Measurements from ENCODE around the gene ASIC2. TPM values are rescaled to one million over a fixed set of nuclear protein-coding genes. Genes with fewer than 3 reads are reported as not detected.

ASIC2 gene
- total RNA-seq, 1 experiment from 2014 or later, result 0.74 TPM

DNA sequence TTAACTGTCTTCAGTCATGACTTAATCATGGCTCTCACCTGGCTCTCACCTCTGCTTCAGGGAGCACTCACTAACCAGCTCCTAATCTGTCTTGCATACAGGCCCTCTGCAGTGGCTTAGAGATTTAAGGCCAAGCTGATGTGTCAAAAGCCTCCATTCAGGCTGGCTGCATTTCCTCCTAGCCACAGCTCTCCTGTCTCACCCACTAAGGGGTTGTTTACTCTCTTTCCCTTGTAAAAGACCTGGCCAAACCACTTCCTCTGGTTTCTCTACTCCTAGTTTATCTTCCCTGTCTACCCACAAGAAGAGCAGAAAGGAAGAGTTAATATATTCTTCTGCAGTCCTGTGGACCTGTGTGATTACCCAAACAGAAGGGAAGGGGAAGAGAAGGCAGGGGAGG, 9.3 kb upstream of the ASIC2 start:
- no peak overlapping the region for H3K14ac ChIP-seq (ENCODE audit: insufficient read depth, low read length)
- no peak overlapping the region for H3K18ac ChIP-seq (ENCODE audit: insufficient read length, low read depth, low read length)
- H4K91ac ChIP-seq (ENCODE audit: insufficient read length, low read depth, low read length), result no peak overlapping the region
- no peak overlapping the region for H4K5ac ChIP-seq (ENCODE audit: insufficient read length, low read depth, low read length)
- H3K56ac ChIP-seq (ENCODE audit: insufficient read length, low read depth, low read length), result no peak overlapping the region
- no peaks in the 10 kb centered on the region; the same call in 1 of the 2 replicates for H3K79me2 ChIP-seq (ENCODE audit: insufficient read depth, low read length)
- no peak overlapping the region for H2BK5ac ChIP-seq (ENCODE audit: insufficient read length, low read length)
- peaks cover 4 to 8% of the 10 kb centered on the region in 2 experiments; a peak in 2 of 4 replicates for H3K4me1 Mint-ChIP-seq
- peaks cover 49% of the 10 kb centered on the region for H3K27me3 Mint-ChIP-seq (ENCODE audit: low read depth)
- no peak overlapping the region for H3K4me2 ChIP-seq (ENCODE audit: insufficient read depth, insufficient read length, low read length)
- no peak overlapping the region for H2AFZ ChIP-seq (ENCODE audit: low read length)
- no peaks in the 10 kb centered on the region for H4K20me1 ChIP-seq (ENCODE audit: control insufficient read depth, insufficient read depth, insufficient read length)
- H3K9ac ChIP-seq (ENCODE audit: extremely low read depth, insufficient read length, low read length), result no peak overlapping the region
- H3K27me3 ChIP-seq (ENCODE audit: insufficient read depth, low read length), result no peaks in the 10 kb centered on the region
- no peak overlapping the region for H3K23ac ChIP-seq (ENCODE audit: insufficient read length, low read depth, low read length)
- H3K36me3 Mint-ChIP-seq (ENCODE audit: insufficient read depth in 1 of 3, low read depth in 3 of 3), result peaks cover 0 to 5% (median 0%) of the 10 kb centered on the region in 3 experiments; a peak in 1 of 7 replicates
- H3K27ac Mint-ChIP-seq, result no peak overlapping the region; a peak in 1 of 7 replicates
- H3K4me3 Mint-ChIP-seq, result no peak overlapping the region
- no peak overlapping the region for H3K27ac ChIP-seq (ENCODE audit: insufficient read length, low read depth, low read length)
- H2BK20ac ChIP-seq (ENCODE audit: low read depth, low read length, poor library complexity, severe bottlenecking), result no peak overlapping the region
- H3K23me2 ChIP-seq (ENCODE audit: insufficient read length, low read depth, low read length, poor library complexity, severe bottlenecking), result no peaks in the 10 kb centered on the region
- H4K8ac ChIP-seq (replicated peaks; ENCODE audit: insufficient read length, low read depth, low read length), result no peak overlapping the region
- no peak for DNase-seq
- no peak overlapping the region for H2BK120ac ChIP-seq (ENCODE audit: low read depth, low read length, poor library complexity, severe bottlenecking)
- no peak overlapping the region for H2BK15ac ChIP-seq (ENCODE audit: low read depth, low read length)
- no peaks in the 10 kb centered on the region for H3K79me1 ChIP-seq (ENCODE audit: insufficient read depth, low read depth, low read length, poor library complexity, severe bottlenecking)
- no peak for TF ChIP-seq CTCF (conservative IDR thresholded peaks at IDR 0.05)
- H3K9me3 Mint-ChIP-seq, result peaks cover 0 to 5% of the 10 kb centered on the region in 2 experiments; a peak in 1 of 5 replicates
- no peaks in the 10 kb centered on the region for H3K9me3 ChIP-seq (ENCODE audit: control insufficient read depth, low read depth, low read length)
- H2AK5ac ChIP-seq (ENCODE audit: insufficient read length, low read length), result no peak overlapping the region
- no peak overlapping the region for H3T11ph ChIP-seq (ENCODE audit: low read length)
- no peaks in the 10 kb centered on the region for H3K4me1 ChIP-seq (ENCODE audit: insufficient read depth, low read length)
- no peak overlapping the region for H3K4ac ChIP-seq (ENCODE audit: low read depth, low read length)
- no peak overlapping the region for H2BK12ac ChIP-seq (ENCODE audit: insufficient read length, low read depth, low read length)

Data from H9 (cell line).